GM18526 (cell line): Measurements from ENCODE around the gene SLC25A45.
A peak's percentile ranks its signal among the peaks of the same experiment; 100 is the strongest.

ENCODE experiments used
- POLR2A ChIP-seq: IDR thresholded peaks from 3 replicates; pipeline ENCODE4 v1.6.1; 2011; ENCODE audit not compliant: insufficient read length; ENCODE audit errors: extremely low read depth

SLC25A45 gene, protein sequence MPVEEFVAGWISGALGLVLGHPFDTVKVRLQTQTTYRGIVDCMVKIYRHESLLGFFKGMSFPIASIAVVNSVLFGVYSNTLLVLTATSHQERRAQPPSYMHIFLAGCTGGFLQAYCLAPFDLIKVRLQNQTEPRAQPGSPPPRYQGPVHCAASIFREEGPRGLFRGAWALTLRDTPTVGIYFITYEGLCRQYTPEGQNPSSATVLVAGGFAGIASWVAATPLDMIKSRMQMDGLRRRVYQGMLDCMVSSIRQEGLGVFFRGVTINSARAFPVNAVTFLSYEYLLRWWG

DNA sequence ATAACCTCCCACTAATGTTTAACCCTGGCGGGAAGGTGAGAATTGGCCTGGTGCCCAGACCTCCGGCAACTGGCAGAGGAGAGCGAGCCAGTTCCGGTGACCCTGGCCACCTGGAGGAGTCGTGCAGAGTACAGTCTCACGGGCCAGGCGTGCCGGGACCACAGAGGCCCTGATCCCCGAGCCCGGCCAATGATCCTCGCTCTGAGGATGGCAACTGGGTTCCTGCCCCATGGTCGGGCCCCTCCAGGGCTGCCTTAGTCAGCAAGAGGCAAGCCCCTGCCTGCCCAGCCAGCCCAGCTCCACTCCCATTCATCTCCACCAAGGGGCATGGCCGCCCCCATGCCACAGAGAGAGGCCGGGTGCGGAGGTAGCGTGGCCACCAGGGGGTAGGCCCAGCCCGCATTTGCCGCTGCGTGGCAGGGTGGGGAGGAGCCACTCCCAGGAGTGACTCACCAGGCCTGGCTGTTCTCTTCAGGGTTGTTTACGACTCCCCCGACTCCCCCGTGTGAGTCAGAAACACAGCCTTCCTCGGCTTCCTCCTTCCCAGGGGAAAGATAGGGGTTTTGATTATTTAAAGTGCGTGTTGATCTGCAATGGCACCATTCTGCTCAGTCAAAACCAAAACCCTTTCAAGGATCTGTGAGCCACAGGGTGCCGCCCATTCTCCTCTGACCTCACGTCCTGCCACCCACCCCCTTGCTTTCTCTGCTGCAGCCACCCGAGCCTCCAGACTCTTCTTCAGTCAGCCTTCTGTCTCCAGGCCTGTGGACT lies at the start of gene SLC25A45:
Gene SLC25A45, minus strand, starts transcription at position 614 of the 771 bp plus-strand sequence. CDS start 695 bp downstream, outside the sequence.
- TF ChIP-seq POLR2A = peak; percentile 13

DNA sequence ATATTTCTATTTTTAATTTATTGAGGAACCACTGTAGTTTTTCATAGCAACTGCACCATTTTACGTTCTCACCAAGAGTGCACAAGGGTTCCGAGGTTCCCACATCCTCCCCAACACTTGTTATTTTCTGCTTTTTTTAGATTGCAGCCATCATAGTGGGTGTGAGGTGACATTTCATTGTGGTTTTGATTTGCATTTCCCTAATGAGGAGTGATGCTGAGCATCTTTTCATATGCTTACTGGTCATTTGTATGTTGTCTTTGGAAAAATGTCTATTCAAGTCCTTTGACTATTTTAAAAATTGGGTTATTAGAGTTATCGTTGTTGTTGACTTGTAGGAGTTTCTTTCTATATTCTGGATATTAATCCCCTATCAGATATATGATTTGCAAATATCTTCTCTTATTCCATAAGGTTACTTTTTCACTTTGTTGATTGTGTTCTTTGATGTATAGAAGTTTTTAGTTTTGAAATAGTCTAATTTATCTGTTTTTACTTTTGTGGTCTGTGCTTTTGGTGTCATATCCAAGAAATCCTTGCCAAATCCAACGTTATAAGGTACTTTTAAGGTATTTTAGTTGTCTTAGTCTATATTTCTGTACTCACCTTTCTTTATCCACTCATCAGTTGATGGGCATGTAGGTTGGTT lies 49.1 kb upstream of the SLC25A45 start:
- no peak for TF ChIP-seq POLR2A

DNA sequence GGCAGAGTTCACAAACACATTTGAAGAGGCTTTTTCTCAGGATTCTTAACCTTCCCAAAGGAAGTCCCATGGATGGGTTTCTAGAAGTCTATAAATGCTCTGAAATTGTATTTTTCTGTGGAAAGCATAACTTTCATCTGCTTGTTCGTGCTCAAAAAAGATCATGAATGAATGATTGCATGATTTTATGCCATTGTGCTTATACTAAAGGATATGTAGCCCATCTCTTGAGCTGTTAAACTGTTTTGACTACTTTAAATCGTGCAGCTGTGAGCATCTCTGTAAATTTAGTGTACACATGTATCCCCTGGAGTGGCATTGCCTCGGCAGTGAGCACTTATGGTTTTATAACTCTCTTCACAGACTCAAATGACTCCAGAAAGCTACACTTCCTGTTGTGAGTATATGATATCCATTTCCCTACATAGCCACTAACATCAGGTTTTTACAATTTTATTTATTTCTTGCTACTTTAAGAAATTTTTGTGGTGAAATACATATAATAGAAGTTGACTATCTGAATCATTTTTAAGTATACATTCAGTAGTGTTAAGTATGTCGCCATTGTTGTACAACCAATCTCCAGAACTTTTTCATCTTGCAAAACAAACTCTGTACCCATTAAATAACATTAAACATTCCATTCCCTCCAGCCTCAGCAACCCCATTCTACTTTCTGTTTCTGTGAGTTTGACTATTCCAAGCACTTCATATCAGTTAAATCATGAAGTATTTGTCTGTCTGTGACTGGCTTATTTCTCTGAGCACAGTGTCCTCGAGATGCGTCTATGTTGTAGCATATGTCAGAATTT lies 48.2 kb upstream of the SLC25A45 start:
- TF ChIP-seq POLR2A = no peak

DNA sequence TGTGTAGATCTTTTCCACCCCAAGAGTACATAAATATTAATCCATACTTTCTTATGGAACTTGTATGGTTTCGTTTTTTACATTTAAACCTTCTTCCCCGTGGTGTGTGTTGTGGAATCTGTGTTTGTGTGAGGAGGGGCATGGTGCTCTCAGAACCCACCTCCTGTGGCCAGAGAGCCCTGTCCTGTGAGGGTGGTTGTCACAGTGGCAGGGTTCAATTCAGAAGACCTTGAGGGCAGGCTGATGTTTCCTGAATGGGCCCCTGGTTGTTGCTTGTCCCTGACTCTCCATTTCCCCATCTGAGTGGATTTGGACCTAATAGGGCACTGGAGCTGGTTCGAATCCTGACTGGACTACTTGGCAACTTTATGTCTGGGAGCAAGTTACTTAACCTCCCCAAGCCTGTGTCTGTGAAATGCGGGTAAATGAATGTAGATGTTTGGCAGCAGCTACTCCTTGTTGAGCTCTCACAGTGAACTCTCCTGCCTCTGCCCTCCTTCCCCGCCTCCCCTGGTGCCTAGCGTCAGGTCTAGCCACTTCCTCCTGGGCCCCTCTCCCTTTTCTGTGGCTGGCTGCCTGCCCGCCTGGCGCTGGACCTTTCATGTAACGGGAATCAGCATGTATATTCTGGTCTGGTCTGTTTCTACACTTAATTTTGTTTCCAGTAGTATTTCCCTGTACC lies 47.4 kb upstream of the SLC25A45 start:
- no peak for TF ChIP-seq POLR2A

DNA sequence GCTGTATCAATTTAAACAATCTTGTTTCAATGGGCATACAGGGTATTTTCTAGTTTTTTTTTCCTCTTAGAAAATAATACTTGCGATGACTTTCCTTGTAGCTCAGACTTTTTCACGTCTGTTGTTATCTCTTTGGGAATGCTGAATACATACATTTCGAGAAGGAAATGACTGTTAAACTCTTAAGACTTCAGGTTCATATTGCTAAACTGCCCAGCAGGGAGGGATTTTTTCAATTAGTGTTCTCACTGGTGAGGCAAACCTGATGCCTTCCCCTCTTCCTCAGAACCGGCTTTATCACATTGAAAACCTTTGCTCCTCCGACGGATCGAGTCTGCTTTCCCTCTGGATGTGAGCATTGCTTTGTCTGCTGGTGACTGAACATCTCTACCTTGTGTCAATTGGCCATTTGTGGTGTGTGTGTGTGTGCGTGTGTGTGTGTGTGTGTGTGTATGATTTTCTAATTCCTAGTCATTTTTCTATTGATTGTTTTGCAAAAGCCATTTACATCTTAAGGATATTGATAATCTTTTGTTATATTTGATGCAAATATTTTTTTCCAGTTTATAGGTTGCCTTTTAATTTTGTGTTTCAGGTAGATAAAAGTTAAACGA lies 46.7 kb upstream of the SLC25A45 start:
- no peak for TF ChIP-seq POLR2A

DNA sequence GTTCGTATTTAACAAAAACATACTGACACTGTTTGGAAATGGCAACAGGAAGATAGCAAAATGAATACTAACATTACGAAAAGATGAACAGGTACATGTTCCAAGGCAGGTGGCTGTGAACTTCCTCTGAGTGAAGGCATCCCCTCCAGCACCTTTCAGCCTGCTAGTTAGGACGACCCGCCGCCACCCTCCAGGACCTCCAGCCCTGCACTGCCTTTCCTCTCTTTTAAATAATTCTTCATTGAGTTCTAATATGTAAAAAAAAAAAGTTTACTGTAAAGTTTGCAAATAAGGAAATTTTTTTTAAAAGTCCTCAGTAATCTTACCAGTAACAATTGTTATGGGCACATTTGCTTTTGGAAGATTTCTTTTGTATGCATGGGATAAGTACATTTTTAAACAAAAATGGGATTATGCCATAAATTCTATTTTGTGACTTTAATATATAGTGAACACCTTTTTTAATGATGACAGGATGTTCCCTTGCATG lies 46.2 kb upstream of the SLC25A45 start:
- TF ChIP-seq POLR2A = no peak

DNA sequence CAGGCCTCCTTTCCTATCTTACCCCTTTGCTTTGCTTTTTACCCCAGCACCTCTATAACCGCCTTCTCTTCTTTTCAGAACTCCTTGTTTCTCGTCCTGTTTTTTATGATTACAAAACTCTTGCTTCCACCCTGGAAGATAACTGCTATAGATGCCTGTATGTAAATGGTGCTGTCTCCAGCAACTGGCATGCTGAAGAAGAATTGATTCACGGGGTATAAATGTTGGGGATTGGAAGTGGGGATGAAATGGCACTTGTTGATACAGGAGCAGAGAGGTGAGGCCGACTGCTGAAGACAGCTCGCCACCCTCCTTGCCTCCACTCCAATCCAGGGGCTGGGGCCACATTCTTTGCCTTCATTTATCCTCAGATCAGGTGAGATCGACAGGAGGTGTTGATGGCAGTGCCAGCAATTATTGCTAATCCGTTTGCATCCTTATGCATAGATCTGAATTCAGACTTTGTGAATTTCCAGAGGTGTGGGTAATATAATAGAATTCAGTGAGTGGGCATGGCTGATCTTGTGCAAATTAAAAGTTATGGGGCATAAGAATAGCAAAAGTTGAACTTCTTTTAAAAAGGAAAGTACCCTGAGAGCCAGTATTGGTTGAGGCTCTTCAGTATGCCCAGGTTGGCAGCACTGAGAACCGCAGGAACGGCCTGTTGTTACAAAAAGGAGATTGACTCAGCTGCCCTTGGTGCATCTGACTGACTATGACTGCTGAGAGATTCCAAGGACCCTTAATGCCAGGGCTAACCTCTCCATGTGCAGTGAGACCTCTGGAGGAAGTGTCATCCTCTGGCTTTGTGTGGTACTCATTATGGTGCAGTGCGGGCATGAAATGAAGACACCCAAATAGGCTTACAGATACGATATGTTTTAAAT lies 45.5 kb upstream of the SLC25A45 start:
- no peak for TF ChIP-seq POLR2A

DNA sequence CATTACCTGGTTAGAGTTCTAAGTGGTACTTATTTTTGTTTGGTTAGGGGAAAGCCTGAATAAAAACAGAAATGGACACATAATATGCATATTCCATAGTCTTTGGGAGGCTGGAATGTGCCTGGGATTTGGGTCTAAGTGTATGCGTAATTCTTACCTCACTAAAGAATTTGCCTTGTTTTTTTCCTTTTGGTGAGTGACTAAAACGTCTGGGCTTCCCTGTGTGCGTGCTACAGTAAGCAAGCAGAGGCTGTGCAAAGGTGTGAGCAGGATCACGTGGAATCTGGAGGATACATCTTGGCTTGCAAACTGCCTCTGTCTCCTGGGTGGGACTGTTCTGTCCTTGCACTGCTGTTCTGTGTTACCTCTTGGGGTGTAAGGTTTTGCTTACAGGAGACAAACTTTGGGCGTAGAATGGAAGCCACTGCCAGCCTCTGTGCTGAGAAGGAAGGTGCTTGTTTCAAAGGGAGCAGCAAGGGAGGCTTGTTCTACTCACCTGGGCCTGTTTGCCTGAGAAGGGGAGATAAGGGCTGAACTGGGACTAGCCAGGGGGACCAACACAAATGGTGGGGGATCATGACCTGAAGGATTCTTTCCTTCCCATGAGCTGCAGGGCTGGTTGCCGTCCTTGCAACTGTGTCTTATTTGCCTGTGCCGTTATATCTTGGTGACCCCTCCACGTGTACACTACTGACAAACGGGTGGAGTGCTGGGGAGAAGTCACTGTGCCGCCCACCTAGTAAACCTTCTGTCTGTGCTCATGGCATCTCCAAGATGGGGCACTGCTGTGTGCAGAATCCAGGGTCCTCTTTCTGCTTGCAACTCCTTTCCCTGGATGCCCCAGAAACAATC lies 44.6 kb upstream of the SLC25A45 start:
- no peak for TF ChIP-seq POLR2A

DNA sequence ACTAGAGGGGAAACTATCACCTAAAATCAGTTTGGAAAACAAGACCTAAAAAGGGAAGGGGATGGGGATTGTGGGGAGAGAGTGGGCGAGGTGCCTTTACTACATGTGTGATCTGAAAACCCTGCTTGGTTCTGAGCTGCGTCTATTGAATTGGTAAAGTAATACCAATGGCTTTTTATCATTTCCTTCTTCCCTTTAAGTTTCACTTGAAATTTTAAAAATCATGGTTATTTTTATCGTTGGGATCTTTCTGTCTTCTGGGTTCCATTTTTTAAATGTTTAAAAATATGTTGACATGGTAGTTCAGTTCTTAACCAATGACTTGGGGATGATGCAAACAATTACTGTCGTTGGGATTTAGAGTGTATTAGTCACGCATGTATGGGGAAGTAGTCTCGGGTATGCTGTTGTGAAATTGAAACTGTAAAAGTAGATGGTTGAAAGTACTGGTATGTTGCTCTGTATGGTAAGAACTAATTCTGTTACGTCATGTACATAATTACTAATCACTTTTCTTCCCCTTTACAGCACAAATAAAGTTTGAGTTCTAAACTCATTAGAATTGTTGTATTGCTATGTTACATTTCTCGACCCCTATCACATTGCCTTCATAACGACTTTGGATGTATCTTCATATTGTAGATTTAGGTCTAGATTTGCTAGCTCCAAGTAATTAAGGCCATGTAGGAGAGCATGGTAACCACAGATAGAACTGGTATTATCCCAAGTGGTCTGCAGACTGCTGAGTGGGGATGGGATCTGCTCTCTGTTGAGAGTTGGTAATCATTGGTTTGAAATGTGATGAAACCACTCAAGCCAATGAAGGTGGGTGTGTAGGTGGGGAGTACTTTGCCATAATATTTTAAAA lies 43.8 kb upstream of the SLC25A45 start:
- no peak for TF ChIP-seq POLR2A

DNA sequence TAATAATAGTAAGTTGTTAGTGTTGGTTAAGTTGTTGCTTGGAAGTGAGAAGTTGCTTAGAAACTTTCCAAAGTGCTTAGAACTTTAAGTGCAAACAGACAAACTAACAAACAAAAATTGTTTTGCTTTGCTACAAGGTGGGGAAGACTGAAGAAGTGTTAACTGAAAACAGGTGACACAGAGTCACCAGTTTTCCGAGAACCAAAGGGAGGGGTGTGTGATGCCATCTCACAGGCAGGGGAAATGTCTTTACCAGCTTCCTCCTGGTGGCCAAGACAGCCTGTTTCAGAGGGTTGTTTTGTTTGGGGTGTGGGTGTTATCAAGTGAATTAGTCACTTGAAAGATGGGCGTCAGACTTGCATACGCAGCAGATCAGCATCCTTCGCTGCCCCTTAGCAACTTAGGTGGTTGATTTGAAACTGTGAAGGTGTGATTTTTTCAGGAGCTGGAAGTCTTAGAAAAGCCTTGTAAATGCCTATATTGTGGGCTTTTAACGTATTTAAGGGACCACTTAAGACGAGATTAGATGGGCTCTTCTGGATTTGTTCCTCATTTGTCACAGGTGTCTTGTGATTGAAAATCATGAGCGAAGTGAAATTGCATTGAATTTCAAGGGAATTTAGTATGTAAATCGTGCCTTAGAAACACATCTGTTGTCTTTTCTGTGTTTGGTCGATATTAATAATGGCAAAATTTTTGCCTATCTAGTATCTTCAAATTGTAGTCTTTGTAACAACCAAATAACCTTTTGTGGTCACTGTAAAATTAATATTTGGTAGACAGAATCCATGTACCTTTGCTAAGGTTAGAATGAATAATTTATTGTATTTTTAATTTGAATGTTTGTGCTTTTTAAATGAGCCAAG lies 42.9 kb upstream of the SLC25A45 start:
- TF ChIP-seq POLR2A = no peak
